ENCODE data around the gene MRGPRF. TPM values are rescaled to one million over a fixed set of nuclear protein-coding genes. Genes with fewer than 3 reads are reported as not detected.

The MRGPRF gene
- total RNA-seq, 2 donors from 2014 or later = 10.8 to 17.6 TPM

DNA sequence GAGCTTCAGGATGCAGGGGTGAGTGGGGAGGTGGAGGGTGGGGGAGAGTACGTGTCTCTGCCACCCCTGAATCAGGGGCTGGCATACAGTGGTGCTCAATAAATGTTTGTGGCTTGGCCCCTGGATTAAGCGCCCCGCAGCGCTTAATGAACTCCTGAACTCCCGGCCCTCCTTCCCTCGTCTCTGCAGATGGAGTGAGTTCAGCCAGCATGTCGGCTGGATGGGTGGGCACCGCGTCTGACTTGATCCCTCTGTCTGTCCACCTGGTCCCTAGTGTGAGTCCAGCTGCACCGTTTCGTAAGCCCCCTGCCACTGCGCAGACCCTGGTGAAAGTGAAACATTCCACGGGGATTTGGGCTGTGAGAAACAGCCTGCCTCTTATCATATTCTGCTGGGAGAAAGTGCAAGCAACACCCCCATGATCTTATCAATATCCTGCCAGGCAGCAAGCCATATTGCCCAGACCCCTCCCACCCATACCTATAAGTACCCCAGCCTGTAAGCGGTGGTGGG, 20.2 kb downstream of the MRGPRF start:
- no peak for DNase-seq (ENCODE audit: low spot score)
- Histone ChIP-seq H3K27ac (no peak overlapping the region), H3K36me3 (no peaks in the 10 kb centered on the region), H3K4me3 (no peak overlapping the region), H3K4me1 (peaks cover 0 to 3% of the 10 kb centered on the region in 2 donors), H3K27me3 (no peaks in the 10 kb centered on the region), H3K9me3 (no peaks in the 10 kb centered on the region)
- TF ChIP-seq, protein P1, sequence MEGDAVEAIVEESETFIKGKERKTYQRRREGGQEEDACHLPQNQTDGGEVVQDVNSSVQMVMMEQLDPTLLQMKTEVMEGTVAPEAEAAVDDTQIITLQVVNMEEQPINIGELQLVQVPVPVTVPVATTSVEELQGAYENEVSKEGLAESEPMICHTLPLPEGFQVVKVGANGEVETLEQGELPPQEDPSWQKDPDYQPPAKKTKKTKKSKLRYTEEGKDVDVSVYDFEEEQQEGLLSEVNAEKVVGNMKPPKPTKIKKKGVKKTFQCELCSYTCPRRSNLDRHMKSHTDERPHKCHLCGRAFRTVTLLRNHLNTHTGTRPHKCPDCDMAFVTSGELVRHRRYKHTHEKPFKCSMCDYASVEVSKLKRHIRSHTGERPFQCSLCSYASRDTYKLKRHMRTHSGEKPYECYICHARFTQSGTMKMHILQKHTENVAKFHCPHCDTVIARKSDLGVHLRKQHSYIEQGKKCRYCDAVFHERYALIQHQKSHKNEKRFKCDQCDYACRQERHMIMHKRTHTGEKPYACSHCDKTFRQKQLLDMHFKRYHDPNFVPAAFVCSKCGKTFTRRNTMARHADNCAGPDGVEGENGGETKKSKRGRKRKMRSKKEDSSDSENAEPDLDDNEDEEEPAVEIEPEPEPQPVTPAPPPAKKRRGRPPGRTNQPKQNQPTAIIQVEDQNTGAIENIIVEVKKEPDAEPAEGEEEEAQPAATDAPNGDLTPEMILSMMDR (IDR thresholded peaks at IDR 0.05) = no peak

DNA sequence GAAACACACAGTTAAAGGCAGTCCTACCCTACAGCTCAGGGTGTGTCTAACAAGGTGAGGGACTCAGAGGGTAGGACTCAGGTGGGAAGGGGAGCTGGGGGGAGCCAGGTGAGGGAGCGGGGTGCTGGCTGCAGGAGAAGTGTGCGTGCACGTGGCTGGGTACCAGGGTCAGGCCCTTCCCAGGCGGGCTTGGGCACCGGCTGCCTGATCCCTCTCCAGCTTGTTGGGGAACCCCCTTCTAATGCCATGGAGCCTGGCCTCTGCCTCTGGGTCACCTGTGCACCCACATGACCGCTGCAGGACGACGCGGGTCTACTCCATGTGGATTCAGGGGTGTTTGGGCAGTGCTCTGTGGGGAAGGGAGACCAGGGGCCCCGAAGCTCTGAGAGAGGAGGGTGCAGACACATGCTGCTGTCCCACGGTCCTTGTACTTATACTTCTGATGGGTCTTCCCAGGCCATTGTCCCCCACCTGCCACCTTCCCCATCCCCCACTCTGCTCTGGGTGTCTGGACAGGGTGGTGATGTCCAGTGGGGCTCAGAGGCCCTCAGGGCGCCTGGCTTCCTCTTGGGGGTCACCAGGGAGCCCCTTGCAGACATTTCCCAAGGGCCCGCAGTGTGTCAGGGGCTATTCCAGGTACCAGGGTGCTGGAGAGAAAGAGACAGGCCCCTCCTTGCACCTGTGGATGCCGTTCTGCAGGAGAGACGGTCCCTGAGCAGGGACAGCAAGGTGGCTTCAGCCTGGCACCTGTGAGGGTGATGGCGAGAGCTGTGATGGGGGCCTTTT, 21.9 kb downstream of the MRGPRF start:
- Histone ChIP-seq H3K4me1 (no peaks in the 10 kb centered on the region), H3K27me3 (no peaks in the 10 kb centered on the region), H3K9me3 (peaks cover 0 to 9% of the 10 kb centered on the region in 2 donors), H3K27ac (no peak overlapping the region), H3K4me3 (no peak overlapping the region), H3K36me3 (no peaks in the 10 kb centered on the region)
- TF ChIP-seq, protein P1 (IDR thresholded peaks at IDR 0.05) = no peak
- no peak for DNase-seq (ENCODE audit: low spot score)

DNA sequence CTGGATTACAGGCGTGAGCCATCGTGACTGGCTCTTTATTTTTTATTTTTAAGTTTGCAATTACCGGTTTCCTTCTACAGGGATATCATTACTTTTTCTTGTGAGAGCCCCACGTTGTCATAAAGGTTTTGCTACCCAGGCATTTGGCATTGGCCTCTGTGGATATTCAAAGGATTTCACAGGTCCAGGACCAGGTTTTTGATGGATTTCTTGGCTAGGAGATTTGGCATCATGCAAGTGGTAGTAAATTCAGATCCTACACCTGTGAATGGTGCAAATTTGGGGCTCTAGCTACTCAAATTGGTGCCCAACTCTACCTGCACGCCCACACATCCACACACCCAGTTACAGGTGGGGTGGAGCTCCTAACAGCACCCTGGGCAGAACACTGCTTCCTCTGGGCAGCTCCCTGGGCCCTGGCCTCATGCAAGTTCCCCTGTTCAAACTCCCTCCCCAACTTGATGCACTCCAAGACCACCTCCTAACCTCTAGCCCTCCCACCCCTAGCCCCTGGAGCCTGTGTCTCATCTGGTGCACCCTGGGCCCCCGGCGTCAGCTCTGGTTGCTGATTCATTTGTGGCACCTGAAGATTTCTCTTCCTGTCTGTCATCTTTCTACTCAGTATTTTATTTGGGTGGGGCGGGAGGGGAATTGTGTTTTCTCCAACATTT, 23.0 kb downstream of the MRGPRF start:
- Histone ChIP-seq H3K27me3 (no peaks in the 10 kb centered on the region), H3K27ac (no peak overlapping the region), H3K4me3 (no peak overlapping the region), H3K4me1 (no peaks in the 10 kb centered on the region), H3K9me3 (peaks cover 0 to 11% of the 10 kb centered on the region in 2 donors), H3K36me3 (no peaks in the 10 kb centered on the region)
- no peak for DNase-seq (ENCODE audit: low spot score)
- TF ChIP-seq, protein P1 (IDR thresholded peaks at IDR 0.05) = no peak

DNA sequence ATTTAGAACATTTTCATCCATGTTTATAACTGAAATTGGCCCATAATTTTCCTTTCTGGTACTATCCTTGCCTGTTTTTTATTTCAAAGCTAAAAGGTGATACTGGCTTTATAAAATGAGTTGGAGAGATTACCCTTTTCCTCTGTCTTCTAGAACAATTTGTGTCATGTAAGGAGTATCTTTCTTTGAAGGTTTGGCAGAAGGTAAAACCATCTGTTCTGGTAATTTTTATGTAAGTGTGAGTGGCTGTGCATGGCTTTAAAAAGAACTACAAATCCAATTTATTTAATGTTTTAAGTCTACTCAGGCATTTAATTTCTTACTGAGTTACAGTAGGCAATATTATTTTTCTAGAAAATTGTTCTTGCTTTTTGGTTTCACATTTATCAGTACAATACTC, 24.6 kb downstream of the MRGPRF start:
- Histone ChIP-seq H3K9me3 (peaks cover 0 to 11% of the 10 kb centered on the region in 2 donors), H3K36me3 (no peaks in the 10 kb centered on the region), H3K4me3 (no peak overlapping the region), H3K27ac (no peak overlapping the region), H3K4me1 (no peaks in the 10 kb centered on the region), H3K27me3 (no peaks in the 10 kb centered on the region)
- TF ChIP-seq, protein P1 (IDR thresholded peaks at IDR 0.05) = no peak
- DNase-seq (ENCODE audit: low spot score) = no peak

DNA sequence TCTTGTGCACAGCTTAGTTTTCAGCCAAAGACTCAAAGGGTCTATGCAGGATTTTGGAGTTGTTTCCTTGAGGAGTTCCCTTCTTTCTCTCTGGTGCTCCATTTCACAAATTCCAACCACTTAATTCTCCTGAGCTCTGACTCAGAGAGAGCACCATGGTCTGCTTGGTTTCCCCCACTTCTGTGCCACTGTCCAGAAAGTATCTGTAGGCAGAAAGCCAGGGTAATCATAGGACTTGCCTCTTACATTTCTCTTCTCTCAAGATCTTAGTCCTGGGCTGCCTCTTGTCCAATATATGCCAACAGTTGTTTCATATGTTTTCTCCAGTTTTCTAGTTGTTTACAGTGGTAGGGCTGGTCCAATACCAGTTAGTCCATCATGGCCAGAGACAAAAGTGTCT, 25.8 kb downstream of the MRGPRF start:
- TF ChIP-seq, protein P1 (IDR thresholded peaks at IDR 0.05) = no peak
- no peak overlapping the region for H3K4me3 ChIP-seq

More for the DNA sequence above, 25.8 kb downstream of the MRGPRF start:
- DNase-seq (ENCODE audit: low spot score) = no peak
- Histone ChIP-seq H3K27ac (no peak overlapping the region), H3K36me3 (no peaks in the 10 kb centered on the region), H3K4me1 (no peaks in the 10 kb centered on the region), H3K9me3 (peaks cover 0 to 11% of the 10 kb centered on the region in 2 donors), H3K27me3 (no peaks in the 10 kb centered on the region)

Data from right atrium auricular region (tissue), 2 donors.